GM10266 (cell line): ENCODE measurements around the gene GPHN.

Source experiments
- DNase-seq: peaks from one replicate; pipeline ENCODE4 v3.0.0; 2012; ENCODE audit errors: extremely low spot score
- CTCF ChIP-seq: IDR thresholded peaks from 2 replicates; pipeline ENCODE4 v1.5.1; 2012; ENCODE audit warnings: mild to moderate bottlenecking, low read depth; ENCODE audit not compliant: control insufficient read depth, insufficient read depth; ENCODE audit errors: missing control alignments

The GPHN gene

GRCh38 chr14:66476964-66477363, 31.0 kb upstream of the GPHN start:
- no peak for DNase-seq
- no peak for TF ChIP-seq CTCF

GRCh38 chr14:66477567-66477966, 30.4 kb upstream of the GPHN start:
- DNase-seq: no peak
- TF ChIP-seq CTCF: no peak

GRCh38 chr14:66482873-66483272, 25.1 kb upstream of the GPHN start:
- no peak for TF ChIP-seq CTCF

GRCh38 chr14:66483322-66483721, 24.6 kb upstream of the GPHN start:
- no peak for DNase-seq

More at GRCh38 chr14:66482873-66483272, 25.1 kb upstream of the GPHN start:
- no peak for DNase-seq

GRCh38 chr14:66485029-66485428, 22.9 kb upstream of the GPHN start:
- TF ChIP-seq CTCF: no peak
- no peak for DNase-seq

More at GRCh38 chr14:66483322-66483721, 24.6 kb upstream of the GPHN start:
- TF ChIP-seq CTCF: no peak

- TF ChIP-seq CTCF: no peak
- no peak for DNase-seq
These were observed 22.0 kb upstream of the GPHN start, which contains the start of gene CCDC196 for GRCh38 chr14:66485910-66486421. TSS of gene CCDC196 (plus strand) at chr14:66486371. CDS start at chr14:66486503, 132 bp downstream.

GRCh38 chr14:66487164-66487563, 20.8 kb upstream of the GPHN start:
- no peak for TF ChIP-seq CTCF
- no peak for DNase-seq
